GM12873 (cell line): ENCODE results near the gene GRK1.
A peak's percentile ranks its signal among the peaks of the same experiment; 100 is the strongest.

Experiments
- TF ChIP-seq, protein P1 (sequence below): IDR thresholded peaks from 2 replicates; pipeline ENCODE4 v1.5.1; 2012; ENCODE audit warnings: low read depth, mild to moderate bottlenecking, moderate library complexity, low read length, control low read depth; ENCODE audit not compliant: insufficient read depth; ENCODE audit errors: missing control alignments

GRK1 gene

DNA sequence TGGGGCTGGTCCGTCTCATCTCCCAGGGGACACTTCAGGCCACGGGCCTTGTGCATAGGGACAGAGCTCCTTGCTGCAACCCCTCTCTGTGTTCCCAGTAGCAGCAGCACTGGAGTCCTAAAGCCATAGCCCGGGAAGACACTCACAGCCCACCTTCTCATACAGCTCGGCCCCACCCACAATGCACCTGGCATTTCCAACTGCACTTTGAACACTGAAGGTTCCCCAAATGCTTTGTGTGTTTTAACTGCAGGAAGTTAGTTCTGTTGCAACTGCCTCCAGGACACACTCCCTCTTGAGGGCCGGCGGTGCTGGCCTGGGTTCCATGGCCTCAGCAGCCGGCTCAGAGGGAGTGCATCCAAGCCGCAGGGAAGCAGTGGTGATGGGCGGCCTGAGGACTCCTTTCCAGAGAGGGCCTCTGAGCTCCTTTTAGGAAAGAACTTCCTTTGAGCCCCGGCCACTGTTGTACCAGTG, 69.3 kb downstream of the GRK1 start:
- TF ChIP-seq, protein P1, sequence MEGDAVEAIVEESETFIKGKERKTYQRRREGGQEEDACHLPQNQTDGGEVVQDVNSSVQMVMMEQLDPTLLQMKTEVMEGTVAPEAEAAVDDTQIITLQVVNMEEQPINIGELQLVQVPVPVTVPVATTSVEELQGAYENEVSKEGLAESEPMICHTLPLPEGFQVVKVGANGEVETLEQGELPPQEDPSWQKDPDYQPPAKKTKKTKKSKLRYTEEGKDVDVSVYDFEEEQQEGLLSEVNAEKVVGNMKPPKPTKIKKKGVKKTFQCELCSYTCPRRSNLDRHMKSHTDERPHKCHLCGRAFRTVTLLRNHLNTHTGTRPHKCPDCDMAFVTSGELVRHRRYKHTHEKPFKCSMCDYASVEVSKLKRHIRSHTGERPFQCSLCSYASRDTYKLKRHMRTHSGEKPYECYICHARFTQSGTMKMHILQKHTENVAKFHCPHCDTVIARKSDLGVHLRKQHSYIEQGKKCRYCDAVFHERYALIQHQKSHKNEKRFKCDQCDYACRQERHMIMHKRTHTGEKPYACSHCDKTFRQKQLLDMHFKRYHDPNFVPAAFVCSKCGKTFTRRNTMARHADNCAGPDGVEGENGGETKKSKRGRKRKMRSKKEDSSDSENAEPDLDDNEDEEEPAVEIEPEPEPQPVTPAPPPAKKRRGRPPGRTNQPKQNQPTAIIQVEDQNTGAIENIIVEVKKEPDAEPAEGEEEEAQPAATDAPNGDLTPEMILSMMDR, result no peak

DNA sequence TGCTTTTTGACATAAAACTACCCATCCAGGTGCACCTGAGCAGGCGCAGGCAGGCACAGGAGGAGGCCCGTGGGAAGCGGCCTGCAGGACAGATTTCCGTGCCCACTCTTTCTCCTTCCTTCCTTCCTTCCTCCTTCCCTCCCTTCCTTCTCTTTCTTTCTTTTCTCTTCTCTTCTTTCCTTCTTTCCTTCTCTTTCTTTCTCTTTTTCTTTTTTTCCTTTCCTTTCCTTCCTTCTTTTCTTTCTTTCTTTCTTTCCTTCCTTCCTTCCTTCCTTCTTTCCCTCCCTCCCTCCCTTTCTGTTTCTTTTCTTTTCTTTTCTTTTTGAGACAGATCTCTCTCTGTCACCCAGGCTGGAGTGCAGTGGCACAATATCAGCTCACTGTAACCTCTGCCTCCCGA, 70.8 kb downstream of the GRK1 start:
- TF ChIP-seq, protein P1, result no peak

DNA sequence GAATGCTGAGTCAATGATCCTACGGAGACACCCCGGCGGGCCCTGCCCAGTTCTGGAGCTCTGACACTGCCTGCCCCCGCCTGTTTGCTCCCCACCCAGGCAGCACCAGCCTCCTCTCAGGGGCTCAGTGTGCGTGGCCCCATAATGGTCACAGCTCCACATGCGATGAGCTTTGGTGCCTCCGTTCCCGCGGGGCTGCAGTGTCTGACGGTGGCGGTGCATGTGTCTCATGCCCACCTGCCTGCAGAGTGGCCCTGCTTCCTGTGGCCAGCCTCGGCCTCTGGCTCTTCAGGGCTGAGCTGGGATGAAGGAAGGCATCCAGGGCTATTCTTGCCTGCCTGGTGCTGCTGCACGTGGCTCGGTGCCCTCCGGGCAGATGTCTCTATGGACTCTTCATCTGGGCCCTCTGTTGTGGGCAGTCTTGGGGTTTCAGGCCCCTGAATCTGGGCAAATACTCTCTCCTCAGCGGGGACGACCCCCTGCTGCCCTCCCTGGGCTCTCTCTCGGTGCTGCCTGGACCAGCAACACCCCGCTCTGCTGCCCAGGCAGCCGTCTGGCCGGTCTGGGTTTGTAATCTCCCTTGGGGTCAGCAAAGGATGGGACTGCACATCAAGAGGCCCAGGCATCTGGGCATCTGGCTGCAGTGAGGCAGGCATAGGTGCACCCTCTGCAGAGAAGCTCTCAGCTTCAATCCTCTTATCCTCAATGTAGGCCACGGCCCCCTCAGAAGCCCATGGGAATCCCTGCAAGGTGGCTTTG, 72.7 kb downstream of the GRK1 start:
- TF ChIP-seq, protein P1, result no peak

DNA sequence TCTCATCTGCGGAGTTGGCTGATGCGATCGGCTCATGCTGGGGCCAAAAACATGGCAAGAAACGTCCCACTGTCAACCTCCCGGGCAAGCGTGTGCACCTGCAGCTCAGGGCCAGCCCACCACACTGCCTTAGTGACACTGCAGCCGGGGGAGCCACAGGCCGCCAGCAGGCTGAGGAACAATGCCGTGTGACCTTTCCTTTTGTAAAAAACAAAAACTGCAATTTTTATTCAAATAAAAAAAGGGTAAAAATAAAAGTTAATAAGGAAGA, 73.2 kb downstream of the GRK1 start:
- TF ChIP-seq, protein P1, result no peak

DNA sequence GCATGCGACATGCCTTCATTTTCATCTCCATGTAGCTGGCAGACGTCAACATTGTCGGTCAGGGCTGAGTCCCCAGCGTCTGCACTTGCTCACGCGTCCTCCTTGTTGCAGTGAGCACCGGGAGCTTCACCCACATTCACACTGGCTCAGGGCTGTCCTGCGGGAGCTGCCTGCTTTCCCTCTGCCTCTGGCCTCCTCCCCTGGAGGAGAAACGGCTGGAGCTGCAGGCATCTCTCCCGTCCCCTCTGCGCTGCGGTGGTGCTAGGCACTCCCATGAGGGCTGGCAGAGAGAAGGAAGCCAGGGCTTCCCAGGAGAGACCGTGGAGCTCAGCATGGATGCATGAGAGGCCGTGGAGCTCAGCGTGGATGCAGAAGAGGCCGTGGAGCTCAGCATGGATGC, 73.6 kb downstream of the GRK1 start:
- TF ChIP-seq, protein P1, result no peak

DNA sequence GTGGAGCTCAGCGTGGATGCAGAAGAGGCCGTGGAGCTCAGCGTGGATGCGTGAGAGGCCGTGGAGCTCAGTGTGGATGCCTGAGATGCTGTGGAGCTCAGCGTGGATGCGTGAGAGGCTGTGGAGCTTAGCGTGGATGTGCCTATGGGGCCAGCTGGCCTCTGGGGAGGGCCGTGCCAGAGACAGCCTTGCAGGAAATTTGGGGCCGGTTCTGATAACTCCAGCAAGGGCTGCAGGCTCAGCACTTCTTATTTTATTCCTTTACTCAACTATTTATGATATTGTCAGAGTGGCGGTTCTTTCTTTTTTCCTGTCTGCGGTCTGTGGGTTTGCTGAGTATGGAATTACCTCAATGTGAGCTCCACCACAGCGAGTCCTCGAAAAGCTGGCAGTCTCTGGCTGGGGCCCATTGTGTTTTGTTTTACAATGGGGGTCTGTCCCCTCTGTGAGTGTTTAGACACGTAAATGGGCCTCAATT, 74.2 kb downstream of the GRK1 start:
- TF ChIP-seq, protein P1, result no peak

DNA sequence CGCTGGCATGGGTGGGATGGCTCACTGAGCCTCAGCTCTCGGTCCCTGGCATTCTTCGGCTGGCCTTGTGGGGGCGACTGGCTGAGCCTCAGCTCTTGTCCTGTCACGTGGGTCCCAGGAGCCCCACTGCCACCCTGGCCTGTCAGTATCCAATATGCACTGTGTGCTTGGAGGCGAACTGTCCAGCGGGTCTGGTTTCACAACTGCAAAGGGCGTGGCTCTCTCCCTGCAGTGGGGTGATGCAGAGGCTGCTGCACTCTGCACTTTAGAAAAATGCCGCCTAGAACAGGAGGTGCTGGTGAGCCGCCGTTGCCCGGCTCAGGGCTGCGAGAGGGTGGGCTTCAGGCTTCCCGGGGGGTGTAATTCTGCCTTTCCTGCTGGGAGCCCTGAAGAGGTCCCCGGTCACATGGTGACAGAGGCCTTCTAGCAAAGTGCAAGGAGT, 75.0 kb downstream of the GRK1 start:
- TF ChIP-seq, protein P1, result peak; percentile 45
